Skeletal muscle satellite cell (primary cell): ENCODE results near the gene ADGRA1.

Source experiments
- H3K27me3 ChIP-seq: 2 replicates; pipeline ENCODE4 v1.7.0; 2013; ENCODE audit warnings: low read length; ENCODE audit not compliant: control insufficient read depth, insufficient read depth
- H3K36me3 ChIP-seq: 2 replicates; pipeline ENCODE4 v1.7.0; 2013; ENCODE audit warnings: mild to moderate bottlenecking, control low read depth, low read length; ENCODE audit not compliant: insufficient read depth
- H3K4me1 ChIP-seq: 2 replicates; pipeline ENCODE4 v1.7.0; 2013; ENCODE audit warnings: low read length; ENCODE audit not compliant: control insufficient read depth, insufficient read depth
- H3K4me2 ChIP-seq: 2 replicates; pipeline ENCODE4 v1.7.0; 2013; ENCODE audit warnings: mild to moderate bottlenecking, low read length
- H3K4me3 ChIP-seq: 2 replicates; pipeline ENCODE4 v1.7.0; 2013; ENCODE audit warnings: low read length
- H3K9ac ChIP-seq: 2 replicates; pipeline ENCODE4 v1.7.0; 2013; ENCODE audit warnings: mild to moderate bottlenecking, low read depth, low read length, moderate library complexity
- H3K9me3 ChIP-seq: replicated peaks from 2 replicates; pipeline ENCODE4 v1.7.0; 2013; ENCODE audit warnings: mild to moderate bottlenecking, control low read depth, low read length

The ADGRA1 gene

GRCh38 chr10:133090101-133090500 is 2.4 kb downstream of the ADGRA1 start:
- peaks cover 36% of the 10 kb centered on the region for H3K27me3 ChIP-seq

GRCh38 chr10:133090654-133091053 is 2.9 kb downstream of the ADGRA1 start:
- Histone ChIP-seq H3K9ac (no peak overlapping the region), H3K36me3 (no peaks in the 10 kb centered on the region), H3K27me3 (peaks cover 36% of the 10 kb centered on the region), H3K9me3 (no peaks in the 10 kb centered on the region), H3K4me3 (no peak overlapping the region), H3K4me2 (no peak overlapping the region), H3K4me1 (no peaks in the 10 kb centered on the region)

More at GRCh38 chr10:133090101-133090500, 2.4 kb downstream of the ADGRA1 start:
- no peaks in the 10 kb centered on the region for H3K4me1 ChIP-seq
- no peak overlapping the region for H3K9ac ChIP-seq
- H3K4me2 ChIP-seq: no peak overlapping the region
- H3K36me3 ChIP-seq: no peaks in the 10 kb centered on the region
- H3K4me3 ChIP-seq: no peak overlapping the region
- no peaks in the 10 kb centered on the region for H3K9me3 ChIP-seq

GRCh38 chr10:133091316-133091715 is 3.6 kb downstream of the ADGRA1 start:
- H3K27me3 ChIP-seq: peaks cover 35% of the 10 kb centered on the region
- no peaks in the 10 kb centered on the region for H3K9me3 ChIP-seq
- no peak overlapping the region for H3K4me2 ChIP-seq
- no peak overlapping the region for H3K4me3 ChIP-seq
- no peaks in the 10 kb centered on the region for H3K4me1 ChIP-seq
- H3K36me3 ChIP-seq: no peaks in the 10 kb centered on the region
- H3K9ac ChIP-seq: no peak overlapping the region

GRCh38 chr10:133093291-133093690 is 5.6 kb downstream of the ADGRA1 start:
- Histone ChIP-seq H3K9me3 (no peaks in the 10 kb centered on the region), H3K4me1 (no peaks in the 10 kb centered on the region), H3K27me3 (peaks cover 17% of the 10 kb centered on the region), H3K36me3 (no peaks in the 10 kb centered on the region), H3K4me3 (no peak overlapping the region), H3K4me2 (no peak overlapping the region), H3K9ac (no peak overlapping the region)

- Histone ChIP-seq H3K9ac (no peak overlapping the region), H3K4me3 (no peak overlapping the region), H3K36me3 (no peaks in the 10 kb centered on the region), H3K4me2 (no peak overlapping the region), H3K9me3 (no peaks in the 10 kb centered on the region), H3K27me3 (peaks cover 13% of the 10 kb centered on the region), H3K4me1 (no peaks in the 10 kb centered on the region)
Observed at GRCh38 chr10:133094286-133094685, 6.6 kb downstream of the ADGRA1 start.

GRCh38 chr10:133094866-133095265 is 7.1 kb downstream of the ADGRA1 start:
- Histone ChIP-seq H3K36me3 (no peaks in the 10 kb centered on the region), H3K4me1 (no peaks in the 10 kb centered on the region), H3K9ac (no peak overlapping the region), H3K4me3 (no peak overlapping the region), H3K4me2 (no peak overlapping the region), H3K27me3 (peaks cover 8% of the 10 kb centered on the region), H3K9me3 (no peaks in the 10 kb centered on the region)

- no peak overlapping the region for H3K4me3 ChIP-seq
- no peaks in the 10 kb centered on the region for H3K36me3 ChIP-seq
- no peaks in the 10 kb centered on the region for H3K9me3 ChIP-seq
- H3K9ac ChIP-seq: no peak overlapping the region
- H3K4me2 ChIP-seq: no peak overlapping the region
- peaks cover under 1% of the 10 kb centered on the region for H3K27me3 ChIP-seq
- no peaks in the 10 kb centered on the region for H3K4me1 ChIP-seq
Observed at GRCh38 chr10:133095586-133095985, 7.9 kb downstream of the ADGRA1 start.

- Histone ChIP-seq H3K4me1 (no peaks in the 10 kb centered on the region), H3K36me3 (no peaks in the 10 kb centered on the region), H3K4me2 (no peak overlapping the region), H3K27me3 (no peaks in the 10 kb centered on the region), H3K9ac (no peak overlapping the region), H3K9me3 (no peaks in the 10 kb centered on the region), H3K4me3 (no peak overlapping the region)
Observed at GRCh38 chr10:133096616-133097269, 9.0 kb downstream of the ADGRA1 start.

- no peak overlapping the region for H3K9ac ChIP-seq
- H3K36me3 ChIP-seq: no peaks in the 10 kb centered on the region
- H3K9me3 ChIP-seq: no peaks in the 10 kb centered on the region
- H3K4me2 ChIP-seq: no peak overlapping the region
- H3K27me3 ChIP-seq: no peaks in the 10 kb centered on the region
- H3K4me1 ChIP-seq: no peaks in the 10 kb centered on the region
- no peak overlapping the region for H3K4me3 ChIP-seq
Observed at GRCh38 chr10:133097418-133097817, 9.7 kb downstream of the ADGRA1 start.

- Histone ChIP-seq H3K4me3 (no peak overlapping the region), H3K36me3 (no peaks in the 10 kb centered on the region), H3K4me1 (no peaks in the 10 kb centered on the region), H3K9ac (no peak overlapping the region), H3K4me2 (no peak overlapping the region), H3K9me3 (no peaks in the 10 kb centered on the region), H3K27me3 (no peaks in the 10 kb centered on the region)
Observed at GRCh38 chr10:133097961-133098360, 10.2 kb downstream of the ADGRA1 start.

- Histone ChIP-seq H3K4me1 (no peaks in the 10 kb centered on the region), H3K27me3 (peaks cover 4% of the 10 kb centered on the region), H3K4me3 (no peak overlapping the region), H3K36me3 (no peaks in the 10 kb centered on the region), H3K4me2 (no peak overlapping the region), H3K9me3 (no peaks in the 10 kb centered on the region), H3K9ac (no peak overlapping the region)
Observed at GRCh38 chr10:133098426-133099124, 10.9 kb downstream of the ADGRA1 start.

GRCh38 chr10:133099571-133099970 is 11.8 kb downstream of the ADGRA1 start:
- Histone ChIP-seq H3K27me3 (peaks cover 4% of the 10 kb centered on the region), H3K9me3 (no peaks in the 10 kb centered on the region), H3K4me1 (no peaks in the 10 kb centered on the region), H3K9ac (no peak overlapping the region), H3K4me3 (no peak overlapping the region), H3K36me3 (no peaks in the 10 kb centered on the region), H3K4me2 (no peak overlapping the region)
